NCI-H2196 (cell line): ENCODE results near the gene LLGL2.
"Not testable (repeated sequence)": the region's sequence is repeated elsewhere in the genome, so short reads cannot be mapped to it uniquely, and the experiment has no call there.

Experiments
- DNase-seq: peaks from one replicate; lab custom pipeline; 2025; ENCODE audit not compliant: unreplicated experiment; lab: John Stamatoyannopoulos, UW

LLGL2 gene, protein sequence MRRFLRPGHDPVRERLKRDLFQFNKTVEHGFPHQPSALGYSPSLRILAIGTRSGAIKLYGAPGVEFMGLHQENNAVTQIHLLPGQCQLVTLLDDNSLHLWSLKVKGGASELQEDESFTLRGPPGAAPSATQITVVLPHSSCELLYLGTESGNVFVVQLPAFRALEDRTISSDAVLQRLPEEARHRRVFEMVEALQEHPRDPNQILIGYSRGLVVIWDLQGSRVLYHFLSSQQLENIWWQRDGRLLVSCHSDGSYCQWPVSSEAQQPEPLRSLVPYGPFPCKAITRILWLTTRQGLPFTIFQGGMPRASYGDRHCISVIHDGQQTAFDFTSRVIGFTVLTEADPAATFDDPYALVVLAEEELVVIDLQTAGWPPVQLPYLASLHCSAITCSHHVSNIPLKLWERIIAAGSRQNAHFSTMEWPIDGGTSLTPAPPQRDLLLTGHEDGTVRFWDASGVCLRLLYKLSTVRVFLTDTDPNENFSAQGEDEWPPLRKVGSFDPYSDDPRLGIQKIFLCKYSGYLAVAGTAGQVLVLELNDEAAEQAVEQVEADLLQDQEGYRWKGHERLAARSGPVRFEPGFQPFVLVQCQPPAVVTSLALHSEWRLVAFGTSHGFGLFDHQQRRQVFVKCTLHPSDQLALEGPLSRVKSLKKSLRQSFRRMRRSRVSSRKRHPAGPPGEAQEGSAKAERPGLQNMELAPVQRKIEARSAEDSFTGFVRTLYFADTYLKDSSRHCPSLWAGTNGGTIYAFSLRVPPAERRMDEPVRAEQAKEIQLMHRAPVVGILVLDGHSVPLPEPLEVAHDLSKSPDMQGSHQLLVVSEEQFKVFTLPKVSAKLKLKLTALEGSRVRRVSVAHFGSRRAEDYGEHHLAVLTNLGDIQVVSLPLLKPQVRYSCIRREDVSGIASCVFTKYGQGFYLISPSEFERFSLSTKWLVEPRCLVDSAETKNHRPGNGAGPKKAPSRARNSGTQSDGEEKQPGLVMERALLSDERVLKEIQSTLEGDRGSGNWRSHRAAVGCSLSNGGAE

DNA sequence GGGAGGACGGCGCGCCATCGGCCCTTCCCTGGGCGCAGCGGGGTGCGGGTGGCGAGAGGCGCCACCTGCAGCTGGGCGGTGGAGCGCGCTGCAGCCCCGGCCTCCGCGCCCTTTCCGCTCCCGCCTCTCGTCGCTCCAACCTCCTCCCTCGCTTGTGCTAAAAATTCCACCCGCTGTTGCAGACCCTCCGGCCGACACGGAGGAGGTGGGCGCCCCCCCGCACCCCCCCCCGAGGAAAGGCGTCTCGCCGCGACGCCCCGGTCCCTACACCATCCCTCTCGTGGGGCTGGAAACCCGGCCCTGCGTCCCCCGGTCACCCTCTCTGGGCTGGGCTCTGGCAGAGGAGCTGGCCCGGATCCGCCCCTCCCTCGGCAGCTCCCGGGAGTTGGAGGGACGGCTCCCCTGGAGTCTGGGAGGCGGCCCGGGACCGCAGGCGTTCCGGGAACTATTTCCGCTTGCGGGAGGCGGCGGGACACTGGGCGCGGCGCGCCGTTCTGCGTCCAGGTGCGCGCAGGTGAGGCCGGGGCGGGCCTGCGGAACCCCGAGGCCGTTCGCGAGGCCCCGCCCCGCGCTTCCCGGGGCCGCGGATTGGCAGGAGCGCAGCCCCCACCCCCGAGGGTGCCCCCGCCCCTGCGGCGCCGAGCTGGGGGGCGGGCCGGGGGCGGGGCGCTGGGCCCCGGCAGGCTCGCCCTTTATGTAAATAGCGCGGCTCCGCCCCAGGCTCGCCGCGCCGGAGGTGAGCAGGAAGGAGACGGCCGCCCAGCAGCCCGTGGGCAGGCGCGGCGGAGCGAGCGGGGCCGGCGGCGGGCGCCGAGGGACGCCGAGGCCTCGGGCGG is at the start of gene LLGL2:
LLGL2 (plus strand) TSS at position 728 of the 836 bp plus-strand sequence. CDS start 17,730 bp downstream, outside the sequence.
- DNase-seq: peak; percentile 96

DNA sequence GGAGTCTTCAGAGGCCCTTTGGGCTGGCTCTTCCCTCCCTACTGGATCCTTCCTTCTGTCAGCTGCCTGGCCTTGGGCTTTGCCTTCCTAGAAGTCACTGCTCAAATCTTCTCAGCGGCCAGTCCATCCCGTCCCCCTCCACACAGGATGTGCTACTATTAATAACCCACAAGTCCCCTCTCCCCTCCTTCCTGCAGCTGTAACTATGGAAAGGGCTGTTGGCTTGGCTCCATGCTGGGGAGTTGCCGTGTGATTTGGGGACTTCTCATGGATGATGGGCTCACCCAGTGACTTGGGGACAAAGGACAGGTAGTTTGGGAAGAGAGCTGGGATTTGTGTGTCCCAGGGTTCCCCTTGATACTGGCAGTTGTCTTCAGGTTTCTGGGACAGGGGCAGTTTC is 49.6 kb upstream of the LLGL2 start:
- no peak for DNase-seq

DNA sequence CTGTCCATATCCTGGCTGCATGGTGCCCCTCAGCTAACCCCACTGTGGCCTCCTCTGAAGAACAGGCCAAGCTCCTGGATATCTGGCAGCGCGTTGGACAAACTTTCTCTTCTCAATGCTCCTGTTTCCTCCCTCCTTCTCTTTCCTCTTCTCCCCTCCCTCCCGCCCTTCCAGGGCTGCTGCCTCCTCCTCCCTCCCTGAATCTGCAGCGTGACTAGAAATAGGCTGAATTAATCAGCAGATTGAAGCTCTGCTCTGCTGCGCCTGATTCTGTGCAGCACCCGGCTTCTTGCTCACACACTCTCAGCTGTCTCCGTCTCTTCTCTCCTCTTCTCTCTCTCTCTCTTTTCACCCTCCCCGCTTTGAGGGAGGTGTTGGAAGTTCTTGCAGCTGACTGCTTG is 49.2 kb upstream of the LLGL2 start:
- DNase-seq: no peak

DNA sequence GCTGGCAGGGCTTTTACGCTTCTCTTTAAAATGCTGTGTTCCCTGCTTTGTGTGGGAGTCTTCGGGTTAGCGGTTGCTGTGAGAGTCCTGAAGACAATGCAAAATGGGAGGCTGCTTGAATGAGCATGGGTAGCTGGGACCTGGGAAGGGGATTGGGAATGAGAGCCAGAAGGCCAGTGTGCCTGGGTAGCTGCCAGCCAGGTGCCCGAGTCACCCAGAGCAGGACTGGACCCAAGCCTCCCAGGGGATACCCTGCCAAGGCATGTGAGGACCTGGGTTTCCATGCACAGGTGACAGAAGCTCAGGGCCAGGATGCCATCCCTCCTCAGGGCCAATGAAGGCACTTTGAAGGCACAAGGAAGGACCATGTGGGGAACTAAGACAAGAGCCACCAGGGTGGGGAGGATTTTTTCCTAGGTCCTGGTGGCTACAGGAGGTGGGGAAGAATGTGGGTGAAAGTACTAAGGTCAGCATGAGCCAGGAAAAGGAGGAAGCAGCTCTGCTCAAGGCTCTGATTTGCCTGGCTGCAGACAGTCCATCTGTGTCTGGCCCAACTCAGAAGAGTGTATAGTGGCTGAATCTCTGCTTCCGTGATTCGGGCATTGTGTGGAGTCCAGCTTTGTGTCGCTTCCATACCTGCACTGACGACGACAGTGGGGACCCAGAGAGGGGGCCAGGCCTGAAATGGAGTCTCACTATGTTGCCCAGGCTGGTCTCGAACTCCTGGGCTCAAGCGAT is 48.6 kb upstream of the LLGL2 start:
- DNase-seq: no peak

DNA sequence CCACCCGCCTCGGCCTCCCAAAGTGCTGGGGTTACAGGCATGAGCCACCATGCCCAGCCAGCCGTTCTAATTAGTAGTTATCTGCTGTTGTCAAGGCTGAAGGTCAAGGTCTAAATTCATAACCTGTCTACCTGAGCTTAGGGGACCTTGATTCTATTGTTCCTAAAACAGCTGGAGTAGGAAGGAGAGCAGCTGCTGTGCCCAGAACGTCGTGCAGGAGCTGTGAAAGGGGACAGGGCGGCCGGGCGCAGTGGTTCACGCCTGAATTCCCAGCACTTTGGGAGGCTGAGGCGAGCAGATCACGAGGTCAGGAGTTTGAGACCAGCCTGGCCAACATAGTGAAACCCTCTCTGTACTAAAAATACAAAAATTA is 48.0 kb upstream of the LLGL2 start:
- not testable (repeated sequence) for DNase-seq

DNA sequence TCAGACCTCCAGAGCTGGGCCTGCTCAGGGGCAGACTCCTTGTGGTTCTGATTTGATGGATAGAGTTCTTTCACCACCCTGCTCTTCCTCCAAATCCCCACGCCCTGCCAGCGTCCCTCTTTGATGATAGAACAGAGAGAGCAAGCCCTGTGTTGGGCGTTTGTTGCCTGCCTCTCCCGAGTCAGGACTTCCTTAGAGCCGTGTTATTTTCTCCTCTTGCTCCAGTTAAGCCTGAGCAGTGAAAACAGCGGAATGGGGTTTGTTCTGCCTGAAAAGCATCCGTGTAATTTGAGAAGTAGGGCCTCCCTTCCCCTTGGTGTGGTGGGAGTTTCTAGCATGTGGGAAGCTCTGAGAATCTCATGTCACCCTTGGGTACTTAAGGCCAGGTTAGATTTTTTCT is 47.0 kb upstream of the LLGL2 start:
- no peak for DNase-seq

DNA sequence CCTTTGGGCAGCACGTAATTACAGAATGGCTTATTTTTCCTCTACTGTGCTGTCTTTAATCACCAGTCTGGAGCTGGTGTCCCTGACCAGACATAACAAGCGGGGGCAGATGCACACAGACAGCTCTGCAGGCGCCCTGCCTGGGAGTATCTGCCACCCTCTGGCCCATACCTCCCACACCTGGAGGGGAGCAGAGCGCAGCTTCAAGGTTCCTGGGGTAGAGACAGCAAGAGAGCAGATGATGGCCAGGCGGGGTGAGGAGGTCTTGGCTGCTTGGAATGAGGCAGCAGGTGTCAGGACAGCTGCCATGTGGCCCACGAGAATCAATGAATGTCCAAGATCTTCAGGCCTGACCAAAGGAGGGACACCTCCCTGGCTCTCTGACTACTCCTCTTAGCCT is 45.2 kb upstream of the LLGL2 start:
- no peak for DNase-seq

DNA sequence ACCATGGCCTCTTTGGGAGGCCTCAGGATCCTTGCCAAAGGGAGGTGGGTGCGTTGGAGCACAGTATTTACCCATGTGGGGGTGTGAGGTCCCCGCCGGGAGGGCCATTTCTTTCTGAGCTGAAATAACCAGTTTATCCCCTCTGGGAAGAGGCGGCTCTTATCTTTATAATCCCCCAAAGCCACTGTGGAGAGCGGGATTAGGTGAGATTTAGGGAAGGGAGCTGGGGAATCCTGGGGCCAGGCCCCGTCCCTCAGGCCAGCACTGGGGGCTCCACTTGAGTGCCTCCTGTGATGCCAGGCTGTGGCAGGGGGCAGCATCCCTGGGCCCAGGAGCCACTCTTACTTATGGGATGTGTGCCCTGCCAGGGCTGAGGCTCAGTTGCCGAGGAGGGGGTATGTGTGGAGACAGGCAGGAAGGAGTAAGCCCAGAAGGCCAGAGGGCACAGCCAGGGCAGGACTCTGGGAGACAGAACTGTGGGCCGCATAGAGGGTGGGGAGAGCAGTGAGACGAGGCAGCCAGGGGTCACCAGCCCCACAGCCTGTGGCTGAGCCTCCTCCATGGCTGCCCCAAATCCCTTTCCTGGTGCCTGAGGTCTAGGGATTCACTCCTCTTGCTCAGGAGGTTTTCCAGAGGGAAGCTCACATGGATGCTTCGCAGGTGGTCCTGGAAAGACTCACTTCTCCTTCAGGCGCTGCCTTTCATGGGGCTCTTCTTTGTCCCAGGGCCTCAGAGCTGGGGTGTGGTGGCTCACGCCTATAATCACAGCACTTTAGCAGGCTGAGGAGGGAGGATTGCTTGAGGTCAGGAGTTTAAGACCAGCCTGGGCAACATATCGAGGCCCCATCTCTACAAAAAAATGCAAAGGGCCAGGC is 44.1 kb upstream of the LLGL2 start:
- DNase-seq: no peak

DNA sequence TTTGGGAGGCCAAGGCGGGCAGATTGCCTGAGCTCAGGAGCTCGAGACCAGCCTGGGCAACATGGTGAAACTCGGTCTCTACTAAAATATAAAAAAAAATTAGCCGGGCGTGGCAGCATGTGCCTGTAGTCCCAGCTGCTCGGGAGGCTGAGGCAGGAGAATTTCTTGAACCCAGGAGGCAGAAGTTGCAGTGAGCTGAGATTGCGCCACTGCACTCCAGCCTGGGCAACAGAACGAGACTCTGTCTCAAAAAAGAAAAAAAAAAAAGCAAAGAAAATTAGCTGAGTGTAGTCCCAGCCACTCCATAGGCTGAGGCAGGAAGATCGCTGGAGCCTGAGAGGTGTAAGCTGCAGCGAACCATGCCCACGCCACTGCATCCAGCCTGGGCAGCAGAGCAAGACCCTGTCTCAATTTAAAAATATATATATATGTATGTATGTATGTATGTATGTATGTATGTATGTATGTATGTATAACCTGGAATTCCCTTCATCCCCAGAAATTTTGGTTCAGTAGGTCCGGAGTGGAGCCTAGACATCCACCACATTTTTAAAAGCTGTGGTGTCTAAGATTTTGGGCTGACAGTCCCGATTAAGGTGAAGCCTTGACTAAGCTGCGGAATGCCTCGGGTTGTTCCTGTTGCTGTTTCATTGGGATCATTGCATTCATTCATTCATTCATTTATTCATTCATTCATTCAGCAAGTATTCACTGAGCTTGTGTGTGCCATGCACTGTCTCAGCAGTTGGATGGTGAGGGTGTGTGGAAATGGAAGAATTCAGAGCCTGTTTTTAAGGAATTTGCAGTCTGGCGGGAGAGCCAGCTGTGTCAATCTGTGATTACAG is 43.2 kb upstream of the LLGL2 start:
- no peak for DNase-seq

DNA sequence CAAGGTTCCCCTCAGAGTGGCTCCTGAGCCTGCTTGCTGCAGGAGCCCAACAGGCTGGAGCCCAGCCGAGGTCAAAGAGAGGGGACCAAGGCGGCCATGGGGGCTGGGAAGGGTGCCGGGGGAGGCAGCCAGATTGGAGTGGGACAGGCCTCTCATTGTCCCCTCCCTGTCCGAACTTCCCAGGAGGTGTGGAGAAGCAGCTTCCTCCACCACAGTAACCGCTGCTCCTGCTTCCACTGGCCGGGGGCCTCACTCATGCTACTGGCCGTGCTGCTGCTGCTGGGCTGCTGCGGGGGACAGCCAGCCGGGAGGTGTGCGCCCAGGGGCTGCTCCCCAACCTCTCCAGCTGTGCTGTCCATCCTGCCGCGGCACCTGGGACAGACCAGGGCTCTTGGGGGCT is 39.8 kb upstream of the LLGL2 start:
- DNase-seq: no peak

DNA sequence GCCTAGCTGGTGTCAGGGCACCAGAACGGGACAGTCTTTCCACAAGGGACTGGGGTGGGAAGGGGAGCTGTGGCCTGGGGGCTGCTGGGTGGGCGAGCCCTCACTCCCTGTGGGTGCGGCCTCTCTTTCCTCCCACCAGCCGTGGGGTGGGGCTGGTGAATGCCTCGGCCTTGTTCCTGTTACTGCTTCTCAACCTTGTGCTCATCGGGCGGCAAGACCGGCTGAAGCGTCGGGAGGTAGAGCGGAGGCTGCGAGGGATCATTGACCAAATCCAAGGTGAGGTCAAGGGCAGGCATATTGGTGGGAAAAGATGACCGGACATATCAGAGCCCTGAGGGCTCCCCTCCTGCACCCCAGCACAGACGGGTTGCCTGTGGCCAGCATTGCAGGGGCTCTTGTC is 39.3 kb upstream of the LLGL2 start:
- DNase-seq: no peak

DNA sequence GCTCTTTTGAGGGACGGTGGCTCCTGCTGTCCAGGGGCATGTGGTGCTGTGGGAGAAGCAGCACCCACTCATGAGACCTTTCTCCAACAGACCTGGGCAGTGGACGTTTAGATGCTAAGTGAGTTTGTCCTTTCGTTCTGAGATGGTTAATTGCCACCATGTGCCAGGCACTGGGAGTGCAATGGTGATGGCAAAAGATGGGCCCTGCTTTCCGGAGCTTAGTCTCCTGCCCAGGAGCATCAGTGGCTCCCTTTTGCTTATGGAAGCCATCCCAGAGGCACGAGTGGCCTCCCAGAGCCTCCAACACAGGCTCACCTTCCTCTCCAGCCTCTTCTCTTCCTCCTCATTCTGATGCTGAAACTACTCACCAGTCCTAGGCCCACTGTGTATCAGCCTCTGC is 38.5 kb upstream of the LLGL2 start:
- DNase-seq: no peak

DNA sequence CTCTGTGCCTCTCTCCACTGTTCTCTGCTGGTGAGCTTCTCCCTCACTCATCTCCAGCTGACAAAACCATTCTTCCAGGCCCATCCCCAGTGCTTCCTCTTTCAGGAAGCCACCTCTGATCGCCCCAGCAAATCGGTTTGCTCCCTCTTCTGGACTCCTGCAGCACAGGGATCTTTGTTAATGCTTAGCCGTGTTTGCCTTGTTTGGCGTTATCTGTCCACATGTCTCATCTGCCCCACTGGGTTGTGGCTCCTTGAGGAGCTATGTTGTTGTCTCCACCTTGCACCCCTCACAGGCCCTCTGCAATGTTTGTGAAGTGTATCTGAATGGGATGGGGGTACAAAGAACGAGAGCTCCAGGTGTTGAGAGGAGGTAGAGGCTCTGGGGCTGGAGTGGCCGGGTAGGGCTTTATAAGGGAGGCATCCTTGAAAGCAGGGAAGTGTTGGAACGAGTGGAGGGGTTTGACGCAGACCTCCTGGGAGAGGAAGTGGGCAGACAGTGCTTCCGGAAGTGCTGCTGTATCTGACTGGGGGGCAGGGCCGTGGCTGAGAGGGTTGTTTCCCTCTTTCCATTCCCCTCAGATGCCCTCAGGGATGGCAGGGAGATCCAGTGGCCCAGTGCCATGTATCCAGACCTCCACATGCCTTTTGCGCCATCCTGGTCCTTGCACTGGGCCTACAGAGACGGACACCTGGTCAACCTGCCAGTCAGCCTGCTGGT is 38.0 kb upstream of the LLGL2 start:
- DNase-seq: no peak

DNA sequence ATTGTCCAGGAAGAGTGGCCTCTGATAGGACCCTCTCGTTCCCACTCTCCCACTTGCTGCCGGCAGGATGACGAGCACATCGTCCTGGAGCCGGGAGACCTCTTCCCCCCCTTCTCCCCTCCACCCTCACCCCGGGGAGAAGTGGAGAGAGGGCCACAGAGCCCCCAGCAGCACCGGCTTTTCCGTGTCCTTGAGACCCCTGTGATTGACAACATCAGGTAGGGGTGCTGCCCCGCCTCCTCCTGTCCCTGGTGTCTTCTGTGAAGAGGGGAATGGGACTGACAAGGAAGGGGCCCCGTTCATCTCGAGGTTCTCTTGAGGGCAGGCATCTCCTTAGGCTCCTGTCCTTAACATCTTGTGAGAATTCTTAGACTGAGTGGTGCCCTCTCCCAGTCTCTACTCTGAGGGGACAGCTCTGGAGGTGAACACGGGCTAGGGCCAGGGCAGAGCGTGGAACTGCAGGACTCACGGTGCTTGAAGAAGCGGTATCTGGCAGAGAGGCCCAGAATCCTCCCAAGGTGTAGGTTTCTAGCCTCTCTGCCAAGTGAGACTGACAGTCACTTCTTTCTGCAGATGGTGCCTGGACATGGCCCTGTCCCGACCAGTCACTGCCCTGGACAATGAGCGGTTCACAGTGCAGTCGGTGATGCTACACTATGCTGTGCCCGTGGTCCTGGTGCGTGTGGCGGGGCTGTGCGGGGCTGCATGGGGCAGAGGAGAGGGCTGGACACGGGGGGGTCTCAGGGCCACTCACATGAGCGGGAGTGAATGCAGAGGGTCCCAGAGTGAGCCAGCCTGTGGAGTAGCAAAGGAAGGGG is 36.6 kb upstream of the LLGL2 start:
- no peak for DNase-seq

DNA sequence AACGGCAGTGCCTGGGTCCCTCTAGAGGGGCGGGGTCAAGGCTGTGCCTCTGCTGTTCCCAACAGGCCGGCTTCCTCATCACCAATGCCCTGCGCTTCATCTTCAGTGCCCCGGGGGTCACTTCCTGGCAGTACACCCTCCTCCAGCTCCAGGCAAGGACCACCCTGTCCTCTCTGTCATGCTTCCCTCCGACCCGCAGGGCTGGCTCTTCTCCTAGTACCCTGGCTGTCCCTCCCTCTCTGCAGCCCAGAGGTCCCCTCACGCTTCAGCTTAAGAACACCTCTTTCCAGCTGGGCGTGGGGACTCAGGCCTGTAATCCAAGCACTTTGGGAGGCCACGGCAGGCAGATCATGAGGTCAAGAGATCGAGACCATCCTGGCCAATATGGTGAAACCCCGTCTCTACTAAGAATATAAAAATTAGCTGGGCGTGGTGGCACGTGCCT is 36.0 kb upstream of the LLGL2 start:
- DNase-seq: no peak

DNA sequence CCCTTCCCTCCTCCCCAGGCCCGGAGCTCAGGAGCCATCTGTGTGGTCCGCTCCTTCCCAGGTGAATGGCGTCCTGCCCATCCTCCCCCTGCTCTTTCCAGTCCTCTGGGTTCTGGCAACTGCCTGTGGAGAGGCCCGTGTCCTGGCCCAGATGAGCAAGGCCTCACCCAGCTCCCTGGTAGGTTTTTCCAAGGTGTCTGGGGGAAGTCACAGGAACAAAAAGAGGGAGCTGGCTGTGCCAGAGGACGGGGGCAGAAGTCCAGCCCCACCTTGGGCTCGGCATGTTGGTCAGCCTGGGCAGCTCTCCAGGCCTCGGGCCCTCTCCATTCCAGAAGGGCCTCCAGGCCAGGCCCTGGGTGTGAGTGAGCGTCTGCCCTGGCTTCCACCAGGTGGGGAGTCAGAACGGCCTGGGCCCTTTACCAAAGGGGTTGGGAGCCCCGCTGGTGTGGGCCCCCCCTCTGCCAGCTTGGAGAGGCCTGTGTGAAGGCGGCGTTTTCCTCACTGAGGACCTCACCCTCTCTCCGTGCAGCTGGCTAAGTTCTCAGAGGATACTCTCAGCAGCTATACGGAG is 35.2 kb upstream of the LLGL2 start:
- DNase-seq: no peak
